T follicular helper cell (primary cell): ENCODE data around the gene ZNF121.
A peak's percentile ranks its signal among the peaks of the same experiment; 100 is the strongest.

Experiments
- DNase-seq: peaks from one replicate; pipeline ENCODE4 v3.0.0-alpha.2; 2020; ENCODE audit warnings: low read depth

Gene ZNF121

DNA sequence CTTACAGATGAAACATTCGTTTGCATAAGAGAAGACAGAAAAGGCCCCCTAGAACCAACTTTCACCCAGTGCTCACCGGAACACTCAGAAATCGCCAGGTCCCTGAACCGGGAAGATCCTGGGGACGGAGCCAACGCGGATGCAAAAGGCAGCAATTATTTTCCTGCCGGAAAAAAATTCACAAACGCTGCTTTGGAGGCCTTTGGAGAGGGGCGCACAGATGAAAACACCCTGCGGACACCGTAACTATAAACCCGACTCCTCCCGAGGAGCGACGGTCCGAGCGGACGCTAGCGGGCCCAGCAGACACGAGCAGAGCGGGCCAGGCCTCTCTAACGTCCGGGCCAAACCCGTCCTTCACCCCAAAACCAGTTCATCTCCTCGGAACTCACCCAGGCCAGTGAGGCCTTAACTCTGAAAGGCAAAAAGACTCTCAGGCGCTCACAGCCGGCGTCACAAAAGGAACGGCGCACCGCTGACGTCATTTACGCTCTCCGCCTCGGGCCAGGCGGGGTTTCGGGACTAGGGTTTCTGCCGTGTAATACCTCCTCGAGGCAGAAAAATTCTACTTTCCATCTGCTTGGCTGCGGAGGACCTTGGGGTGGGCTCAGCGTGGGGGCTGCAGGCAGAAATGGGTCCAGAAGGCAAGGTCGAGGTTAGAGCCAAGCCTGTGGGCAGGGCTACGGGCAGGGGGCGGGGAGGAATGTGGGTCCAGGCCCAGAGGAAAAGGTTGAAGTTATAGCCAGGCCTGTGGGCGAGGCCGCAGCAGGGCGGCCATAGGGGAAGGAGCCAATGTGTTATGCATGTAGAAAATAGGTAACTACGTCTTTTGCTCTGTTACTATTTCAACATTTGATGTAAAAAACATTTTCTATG lies 45.9 kb downstream of the ZNF121 start, which contains the start of gene ZNF426:
Gene ZNF426 (minus strand): TSS at position 463 of the 876 bp plus-strand sequence. CDS start 2,413 bp downstream, outside the sequence.
- peak; percentile 76 for DNase-seq

DNA sequence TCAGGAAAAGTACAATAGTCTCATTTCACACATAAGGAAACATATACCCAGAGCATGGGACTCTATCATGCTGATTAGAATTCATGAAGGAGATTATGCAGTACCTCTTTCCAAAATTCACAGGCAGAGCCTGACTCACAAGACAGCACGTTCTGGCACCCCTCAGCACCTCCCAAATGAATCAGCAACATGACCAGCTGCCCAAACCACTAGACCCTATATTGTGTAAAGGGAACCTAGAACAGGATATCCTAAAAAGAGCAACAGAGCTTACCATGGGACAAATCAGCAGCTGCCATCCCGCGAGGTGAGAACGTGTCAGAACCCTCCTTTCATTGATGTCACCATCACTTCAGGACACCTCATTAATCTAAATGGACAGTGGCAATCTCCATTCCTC lies 48.4 kb downstream of the ZNF121 start:
- no peak for DNase-seq

DNA sequence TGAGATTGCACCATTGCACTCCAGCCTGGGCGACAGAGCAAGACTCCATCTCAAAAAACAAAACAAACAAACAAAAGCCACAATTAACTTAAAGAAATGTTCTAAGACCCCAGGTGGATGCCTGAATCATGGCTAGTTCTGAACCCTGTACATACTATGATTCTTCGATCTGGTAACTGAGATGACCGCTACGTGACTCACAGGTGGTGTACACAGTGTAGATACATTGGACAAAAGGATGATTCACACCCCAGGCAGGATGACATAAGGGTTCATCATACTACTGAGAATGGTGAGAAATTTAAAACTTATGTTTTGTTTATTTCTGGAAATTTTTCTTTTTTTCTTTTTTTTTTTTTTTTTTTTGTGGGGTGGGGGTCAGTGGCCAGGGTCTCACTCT lies 52.4 kb downstream of the ZNF121 start:
- no peak for DNase-seq

DNA sequence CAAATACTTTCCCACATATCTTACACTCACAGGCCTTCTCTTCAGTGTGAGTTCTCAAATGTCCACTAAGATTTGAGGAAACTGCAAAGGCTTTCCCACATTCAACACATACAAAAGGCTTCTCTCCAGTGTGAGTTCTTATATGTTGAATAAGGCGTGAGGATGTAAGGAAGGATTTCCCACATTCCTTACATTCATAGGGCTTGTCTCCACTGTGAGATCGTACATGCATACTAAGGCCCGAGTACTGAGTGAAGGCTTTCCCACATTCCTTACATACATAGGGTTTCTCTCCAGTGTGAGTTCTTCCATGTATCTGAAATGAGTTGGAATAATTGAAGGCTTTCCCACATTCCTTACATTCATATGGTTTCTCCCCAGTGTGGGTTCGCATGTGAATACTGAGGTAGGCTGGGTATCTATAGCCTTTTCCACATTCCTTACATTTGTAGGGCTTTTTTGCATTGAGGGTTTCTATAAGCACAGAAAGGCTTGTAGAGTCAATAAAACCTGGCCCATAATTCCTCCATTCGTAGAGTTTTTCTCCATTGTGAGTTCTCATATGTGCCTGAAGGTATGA lies 55.5 kb downstream of the ZNF121 start:
- no peak for DNase-seq

DNA sequence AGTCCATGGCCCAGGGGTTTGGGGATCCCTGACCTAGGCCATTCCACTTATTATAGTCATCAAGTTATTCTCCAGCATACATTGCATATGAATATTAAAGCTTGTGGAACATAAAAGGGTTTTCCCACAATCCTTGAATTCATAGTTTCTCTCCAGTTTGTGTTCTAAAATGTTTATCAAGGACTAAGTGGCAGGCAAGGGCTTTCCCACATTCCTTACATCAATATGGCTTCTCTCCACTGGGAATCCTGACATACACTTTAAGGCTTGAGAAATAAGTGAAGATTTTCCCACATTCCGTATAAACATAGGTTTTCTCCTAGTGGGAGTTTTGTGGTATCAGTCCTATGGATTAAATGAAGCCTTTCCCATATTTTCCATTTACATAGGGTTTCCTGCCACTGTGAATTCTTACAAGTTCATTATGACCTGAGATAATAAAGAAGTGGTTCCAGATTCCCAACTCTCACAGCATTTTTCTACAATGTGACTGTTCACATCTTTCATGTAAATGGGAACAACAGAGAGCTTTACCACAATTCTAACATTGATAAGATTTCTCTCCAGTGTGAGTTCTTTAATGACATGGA lies 60.3 kb downstream of the ZNF121 start:
- DNase-seq = no peak
